ENCODE measurements around the gene PCBP1.

DNA sequence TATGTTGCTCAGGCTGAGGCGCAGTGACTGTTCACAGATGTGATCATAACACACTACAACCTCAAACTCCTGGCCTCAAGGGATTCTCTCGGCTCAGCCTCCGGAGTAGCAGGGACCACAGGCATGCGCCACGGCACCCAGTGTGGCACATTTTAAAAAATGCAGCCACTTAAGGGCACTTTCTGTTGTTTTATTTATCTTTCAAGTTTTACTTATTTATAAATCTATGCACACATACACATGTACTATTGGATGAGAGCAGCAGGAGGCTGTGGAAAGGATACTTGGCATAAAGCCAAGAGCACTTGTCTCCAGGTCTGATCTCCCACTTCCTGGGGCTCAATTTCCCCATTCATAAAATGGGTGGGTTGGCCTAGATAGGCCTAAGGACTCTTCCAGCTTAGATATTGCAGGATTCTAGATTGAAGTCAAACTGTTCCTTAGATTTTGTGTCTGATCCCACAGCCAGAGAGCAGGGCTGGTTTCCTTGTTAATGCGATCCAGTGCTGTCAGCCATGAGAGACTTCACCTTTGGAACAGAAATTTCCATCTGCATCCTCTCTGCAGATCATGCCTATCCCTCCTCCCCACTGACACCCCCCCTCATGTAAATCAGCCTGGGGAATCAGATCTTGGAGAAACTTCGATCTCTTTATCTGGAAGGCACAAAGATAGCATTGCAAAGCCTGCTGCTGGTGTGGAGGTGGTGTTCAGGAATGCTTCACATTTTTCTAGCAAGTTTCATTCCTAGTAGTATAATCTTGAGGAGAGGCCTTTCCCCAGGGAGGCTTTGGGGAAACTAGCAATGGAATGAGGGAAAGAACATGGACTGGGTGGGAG, 24.7 kb downstream of the PCBP1 start:
- TF ChIP-seq POLR2AphosphoS5 (IDR thresholded peaks at IDR 0.05; ENCODE audit: low read depth) (no peak), CTCF (conservative IDR thresholded peaks at IDR 0.05; ENCODE audit: low read depth in 2 of 2) (no peak), EZH2 (IDR thresholded peaks at IDR 0.05; ENCODE audit: low read depth, unreplicated experiment) (no peak), REST (IDR thresholded peaks at IDR 0.05; ENCODE audit: unreplicated experiment) (no peak), STAT1 (IDR thresholded peaks at IDR 0.05; ENCODE audit: unreplicated experiment) (no peak), EZH2phosphoT487 (IDR thresholded peaks at IDR 0.05; ENCODE audit: unreplicated experiment) (no peak)
